HG02852 (cell line): Measurements from ENCODE around the gene EFTUD2.

Experiments used
- ATAC-seq: cut with Tn5 transposase; IDR thresholded peaks from one replicate; pipeline ENCODE4 v1.9.1; 2021; ENCODE audit warnings: mild to moderate bottlenecking, moderate library complexity; ENCODE audit not compliant: unreplicated experiment

The EFTUD2 gene

GRCh38 chr17:44889003-44889402 is 10.2 kb downstream of the EFTUD2 start:
- no peak for ATAC-seq

GRCh38 chr17:44887971-44888954 is 11.0 kb downstream of the EFTUD2 start:
- ATAC-seq = no peak

GRCh38 chr17:44887016-44887415 is 12.2 kb downstream of the EFTUD2 start:
- ATAC-seq = no peak

DNA sequence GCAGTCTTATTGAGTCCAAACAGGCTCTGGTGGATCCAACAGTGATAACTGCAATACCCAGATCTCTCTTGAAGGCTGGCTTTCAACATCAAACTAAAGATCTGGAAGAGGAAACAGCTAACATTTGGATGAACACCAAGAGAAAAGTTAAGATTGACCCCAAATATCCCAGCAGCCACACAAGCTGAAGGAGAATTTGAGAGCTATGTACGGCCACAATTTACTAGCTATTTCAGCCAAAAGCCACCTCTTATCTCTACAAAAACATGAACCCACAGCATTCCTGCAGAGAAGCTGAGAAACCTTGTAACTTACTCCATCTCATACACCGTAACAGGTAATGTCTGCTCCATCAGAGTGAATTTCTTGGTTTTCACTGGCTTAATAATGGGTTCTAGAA is 14.3 kb downstream of the EFTUD2 start:
- ATAC-seq = no peak

DNA sequence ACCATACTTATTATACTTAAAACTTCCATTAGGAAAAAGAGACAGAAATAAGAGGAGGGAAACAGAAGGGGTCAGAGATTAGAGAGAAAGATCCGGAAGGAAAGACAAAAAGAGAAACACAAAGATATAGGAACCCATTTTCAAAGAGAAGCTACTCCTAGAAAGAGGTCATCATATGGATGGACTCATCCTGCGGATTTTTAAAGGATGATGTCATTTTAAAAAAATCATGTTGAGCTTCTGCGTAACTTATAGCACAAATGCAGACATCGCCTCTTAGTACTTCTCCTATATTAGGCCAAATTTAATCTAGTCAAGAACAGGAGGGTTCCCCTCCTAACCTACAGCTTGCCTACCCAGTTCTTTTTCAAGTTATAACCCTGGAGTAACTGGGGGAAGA is 18.1 kb downstream of the EFTUD2 start:
- no peak for ATAC-seq

DNA sequence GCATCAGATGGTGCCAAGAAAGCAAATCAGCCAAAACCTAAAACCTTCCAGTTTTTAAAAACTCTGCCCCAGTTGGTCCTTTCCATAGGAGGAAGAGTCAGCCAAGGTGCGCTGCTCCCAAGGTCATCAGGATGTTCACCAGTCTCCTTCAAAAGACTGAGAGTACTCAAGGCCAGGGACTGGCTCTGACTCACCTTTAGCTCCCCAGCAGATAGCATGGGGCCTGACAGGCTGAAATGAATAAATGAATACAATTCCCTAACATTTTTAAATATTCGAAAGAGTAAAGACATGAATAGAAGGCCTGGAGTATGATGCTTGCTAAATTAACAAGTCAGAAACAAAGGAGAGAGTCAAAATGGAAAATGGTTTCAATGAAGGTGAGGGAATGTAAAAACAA is 19.2 kb downstream of the EFTUD2 start:
- no peak for ATAC-seq

- no peak for ATAC-seq
These were observed 19.9 kb downstream of the EFTUD2 start for GRCh38 chr17:44879376-44879775.

DNA sequence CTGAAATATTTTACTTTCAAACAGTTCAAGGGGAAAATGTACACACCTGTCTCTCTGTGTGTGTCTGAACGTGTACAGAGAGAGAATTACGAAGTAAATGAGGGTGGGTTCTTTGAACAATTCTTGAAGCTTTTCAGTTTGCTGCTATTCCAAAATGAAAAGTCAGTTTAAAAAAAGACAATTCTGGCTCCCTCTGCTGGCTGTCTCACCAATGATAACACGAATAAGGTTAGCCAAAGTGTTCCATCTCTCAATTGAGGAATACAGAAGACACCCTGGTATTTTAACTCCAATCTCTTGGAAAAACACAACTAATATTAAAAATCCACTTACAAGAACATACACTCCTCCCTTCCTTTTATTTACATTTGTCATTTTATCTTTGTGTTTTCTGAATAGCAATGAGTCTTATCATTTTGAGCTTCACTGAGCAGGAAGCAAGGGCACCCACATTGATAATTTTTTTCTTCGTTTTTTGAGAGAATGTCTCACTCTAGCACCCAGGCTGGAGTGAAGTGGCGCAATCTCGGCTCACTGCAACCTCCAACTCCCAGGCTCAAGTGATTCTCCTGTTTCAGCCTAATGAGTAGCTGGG is 20.5 kb downstream of the EFTUD2 start:
- ATAC-seq = no peak

DNA sequence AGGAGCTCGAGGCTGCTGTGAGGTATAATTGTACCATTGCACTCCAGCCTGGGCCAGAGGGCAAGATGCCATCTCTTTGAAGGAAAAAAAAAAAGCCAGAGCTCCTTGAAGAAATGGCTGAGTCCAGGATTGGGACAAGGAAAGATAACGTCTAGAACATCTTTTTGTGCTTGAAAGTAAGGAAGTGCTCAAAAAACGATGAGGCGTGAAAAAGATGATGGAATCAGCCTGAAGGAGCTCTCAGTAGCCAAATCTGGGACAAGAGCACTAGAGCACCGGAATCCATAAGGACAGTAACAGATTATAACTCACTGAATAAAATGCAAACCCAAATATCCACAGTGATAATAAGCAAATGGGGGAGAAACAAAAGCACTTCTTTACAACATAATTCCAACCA is 22.1 kb downstream of the EFTUD2 start:
- ATAC-seq = no peak

DNA sequence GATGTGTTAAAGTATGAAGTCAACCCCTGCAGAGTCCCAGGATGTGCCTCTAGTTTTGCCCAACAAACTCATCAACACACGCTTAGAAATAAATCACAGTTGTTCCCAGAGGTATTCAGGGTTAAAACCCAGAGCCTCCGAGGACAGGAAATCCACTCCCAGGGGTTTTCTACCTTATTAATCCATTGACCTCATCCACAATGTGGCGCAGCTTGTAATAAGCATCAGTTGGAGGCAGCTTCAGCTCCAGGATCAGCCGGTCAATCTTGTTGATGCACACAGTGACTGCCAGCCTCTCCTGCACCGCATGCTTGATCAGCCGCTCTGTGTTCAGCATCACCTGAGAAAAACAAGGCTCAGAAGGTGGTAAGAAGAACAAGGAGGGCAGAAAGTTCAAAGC is 23.5 kb downstream of the EFTUD2 start:
- no peak for ATAC-seq

DNA sequence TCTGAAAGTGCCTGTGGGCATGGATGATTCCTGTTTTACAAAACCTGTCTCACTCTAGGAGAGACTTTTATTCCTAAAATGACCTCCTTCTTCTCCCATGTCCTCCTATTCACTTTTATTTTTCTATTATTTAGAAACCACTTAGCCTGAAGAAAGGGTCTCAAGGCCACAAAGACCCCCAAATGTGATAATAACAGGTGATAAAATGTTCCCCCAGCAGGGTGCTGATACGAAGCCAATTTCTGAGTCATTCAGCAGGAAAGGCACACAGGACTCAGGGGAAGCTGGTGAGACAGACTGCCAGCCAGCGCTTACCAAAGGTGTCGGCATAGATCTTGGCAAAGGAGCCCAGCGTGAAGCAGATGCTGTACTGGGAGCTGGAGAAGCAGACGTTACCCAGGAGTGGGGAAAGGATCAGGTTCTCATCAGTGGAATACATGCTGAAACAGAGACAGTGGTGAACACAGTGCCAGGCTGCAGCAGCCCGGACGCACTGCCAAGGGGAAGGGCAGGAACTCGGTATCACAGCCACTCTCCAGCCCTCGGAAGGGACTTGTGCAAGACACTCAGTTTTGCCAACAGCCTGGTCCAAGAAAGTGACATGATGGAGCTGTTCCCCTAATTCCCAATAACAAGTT is 27.0 kb downstream of the EFTUD2 start:
- no peak for ATAC-seq

DNA sequence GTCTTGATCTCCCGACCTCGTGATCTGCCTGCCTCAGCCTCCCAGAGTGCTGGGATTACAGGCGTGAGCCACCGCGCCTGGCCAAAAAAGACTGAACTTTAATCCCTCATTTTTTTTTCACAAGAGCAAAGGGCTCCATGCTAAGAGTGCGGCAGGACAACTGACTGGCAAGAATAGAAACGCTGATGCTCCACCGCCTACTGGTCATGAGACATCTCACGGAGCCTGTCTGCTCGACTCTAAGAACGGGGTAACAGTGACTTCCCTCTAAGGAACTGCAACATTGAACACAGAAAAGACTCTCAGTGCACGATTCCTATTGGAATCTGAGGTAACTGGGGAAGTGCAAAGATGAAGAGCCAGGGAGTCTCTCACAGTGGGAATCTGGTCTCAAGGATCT is 27.7 kb downstream of the EFTUD2 start:
- ATAC-seq = no peak

- no peak for ATAC-seq
These were observed 31.4 kb downstream of the EFTUD2 start for GRCh38 chr17:44867841-44868240.

DNA sequence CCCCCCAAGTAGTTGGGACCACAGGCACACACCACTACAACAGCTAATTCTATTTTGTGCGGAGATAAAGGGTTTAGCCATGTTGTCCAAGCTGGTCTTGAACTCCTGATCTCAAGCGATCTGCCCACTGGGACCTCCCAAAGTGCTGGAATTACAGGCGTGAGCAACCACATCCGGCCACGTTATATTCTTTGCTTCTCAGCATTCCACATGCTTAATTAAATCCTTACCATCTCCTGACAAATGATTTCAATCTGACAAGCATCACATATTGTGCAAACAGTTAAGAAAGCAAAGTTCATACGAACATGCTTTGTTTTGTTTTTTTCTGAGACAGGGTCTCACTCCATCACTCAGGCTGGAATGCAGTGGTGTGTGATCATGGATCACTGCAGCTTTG is 33.3 kb downstream of the EFTUD2 start:
- no peak for ATAC-seq

DNA sequence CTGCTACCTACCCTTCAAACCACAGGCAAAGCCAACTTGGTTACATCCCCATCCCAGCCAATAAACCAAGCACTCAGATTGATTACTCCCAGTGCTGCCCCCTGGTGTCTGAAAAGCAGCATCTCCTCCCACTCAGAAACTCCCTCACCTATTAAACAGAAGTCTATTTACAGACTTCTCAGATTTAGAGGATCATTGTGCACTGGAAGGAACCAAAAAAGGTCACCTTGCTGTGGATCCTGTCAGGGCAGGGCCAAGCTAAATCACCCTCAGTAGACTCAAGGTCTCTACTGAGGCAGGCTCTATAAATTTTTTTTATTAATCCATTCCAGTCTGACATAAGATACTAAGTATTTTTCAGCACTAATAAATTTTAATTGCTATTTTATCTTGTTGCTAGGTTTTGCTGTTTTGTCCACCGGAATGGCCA is 34.0 kb downstream of the EFTUD2 start:
- no peak for ATAC-seq

DNA sequence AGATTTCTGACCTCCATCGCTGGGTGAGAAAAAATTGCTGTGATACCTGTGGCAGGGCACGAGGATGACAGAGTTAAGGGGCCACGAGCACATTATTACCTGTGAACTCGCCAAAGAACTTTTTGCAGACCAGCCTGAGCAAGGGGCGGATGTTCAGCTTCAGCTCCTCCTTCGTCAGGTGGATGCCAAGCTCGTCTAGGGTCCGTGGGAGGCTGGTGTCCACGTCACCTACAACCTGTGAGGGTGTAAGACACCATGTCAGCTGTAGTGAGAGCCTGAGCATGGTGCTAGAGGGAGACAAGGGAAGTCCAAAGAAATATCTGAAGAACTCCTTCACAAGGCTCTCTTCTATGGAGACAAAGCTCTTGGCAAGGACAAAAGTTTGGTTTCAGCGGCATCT is 34.4 kb downstream of the EFTUD2 start:
- ATAC-seq = no peak

GRCh38 chr17:44863061-44863918 is 36.0 kb downstream of the EFTUD2 start:
- ATAC-seq = no peak

DNA sequence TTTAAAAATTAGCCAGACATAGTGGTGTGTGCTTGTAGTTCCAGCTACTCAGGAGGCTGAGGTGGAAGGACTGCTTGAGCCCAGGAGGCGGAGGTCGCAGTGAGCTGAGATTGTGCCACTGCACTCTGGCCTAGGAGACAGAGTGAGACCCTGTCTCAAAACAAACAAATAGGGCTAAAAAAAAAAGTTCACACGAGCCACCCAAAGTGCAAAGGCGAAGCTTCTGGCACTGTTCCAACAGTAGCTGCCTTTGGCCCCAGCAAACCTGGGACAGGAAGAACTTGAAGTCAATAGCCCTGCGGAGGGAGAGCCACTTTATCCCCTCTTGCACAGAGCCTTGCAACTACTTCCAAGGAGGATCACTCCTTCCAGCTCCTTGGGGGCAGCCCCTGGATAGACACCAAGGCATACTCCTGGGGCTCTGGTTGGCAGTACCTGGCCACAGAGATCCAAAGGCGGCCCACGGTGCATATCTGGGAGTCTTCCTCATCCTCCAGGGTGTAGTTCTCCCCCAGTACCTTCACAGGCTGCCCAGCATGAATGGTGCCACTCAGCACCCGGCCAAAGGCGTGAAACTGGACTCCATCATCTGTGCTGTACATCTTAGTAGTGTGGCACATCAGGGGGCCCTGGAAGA is 36.8 kb downstream of the EFTUD2 start:
- ATAC-seq = no peak

GRCh38 chr17:44859701-44860100 is 39.5 kb downstream of the EFTUD2 start:
- ATAC-seq = no peak

DNA sequence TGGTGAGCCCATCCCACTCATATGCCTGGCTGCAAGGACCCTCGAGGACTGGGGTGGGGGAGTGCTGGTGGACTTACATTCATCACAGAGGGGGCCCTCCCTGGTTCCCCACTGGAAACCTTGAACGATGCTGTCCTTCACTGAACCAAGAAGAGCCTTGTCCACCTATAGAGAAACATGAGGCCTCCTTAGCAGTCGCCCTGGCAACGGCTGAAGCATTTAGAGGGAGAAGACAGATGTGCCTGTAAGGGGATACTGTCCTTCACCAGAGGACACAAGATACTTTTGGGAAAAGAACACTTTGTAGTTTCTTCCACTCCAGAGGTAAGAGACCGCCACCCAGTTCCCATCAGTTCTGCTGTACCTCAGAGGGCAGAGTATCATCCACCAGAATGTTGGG is 45.1 kb downstream of the EFTUD2 start:
- no peak for ATAC-seq
